ENCODE measurements around the gene SLC9A9.

GRCh38 chr3:143793971-143794370, 54.3 kb downstream of the SLC9A9 start:
- TF ChIP-seq CTCF (IDR thresholded peaks at IDR 0.05) (no peak), POLR2AphosphoS5 (IDR thresholded peaks at IDR 0.05) (no peak)

Data from breast epithelium (tissue), 3 donors.